Activated CD4-positive, alpha-beta T cell treated with anti-CD3 and anti-CD28 coated beads, Interleukin-2, amount 10 ng/mL, durations not matched to agents 24 days and 14 days (primary cell): ENCODE measurements around the gene POLD4. TPM values are rescaled to one million over a fixed set of nuclear protein-coding genes. Genes with fewer than 3 reads are reported as not detected.
"Not testable (repeated sequence)": the region's sequence is repeated elsewhere in the genome, so short reads cannot be mapped to it uniquely, and the experiment has no call there.

Experiments
- DNase-seq: peaks from one replicate; pipeline ENCODE4 v3.0.0; 2022
- H3K27ac Mint-ChIP-seq: one replicate; pipeline ENCODE4 v1.8.0; 2022; ENCODE audit warnings: mild to moderate bottlenecking, mixed read lengths
- H3K27me3 Mint-ChIP-seq: one replicate; pipeline ENCODE4 v1.8.0; 2022; ENCODE audit warnings: mixed read lengths
- H3K36me3 Mint-ChIP-seq: one replicate; pipeline ENCODE4 v1.8.0; 2022; ENCODE audit warnings: low read depth, mild to moderate bottlenecking, mixed read lengths
- H3K4me1 Mint-ChIP-seq: one replicate; pipeline ENCODE4 v1.8.0; 2021; ENCODE audit warnings: mixed read lengths
- H3K4me3 Mint-ChIP-seq: one replicate; pipeline ENCODE4 v1.8.0; 2022; ENCODE audit warnings: mild to moderate bottlenecking, moderate library complexity, mixed read lengths
- H3K9me3 Mint-ChIP-seq: one replicate; pipeline ENCODE4 v1.8.0; 2021; ENCODE audit warnings: mixed read lengths
- intact Hi-C: fragments of 100-400 bp; cut with micrococcal nuclease; formaldehyde crosslinking; loops from one replicate; pipeline ENCODE4 v1.15.1; 2023
- total RNA-seq: library from RNA; stranded (reverse); gene quantifications from 2 replicates; pipeline ENCODE4 v1.2.3, GENCODE V29; 2022

POLD4 gene
- total RNA-seq, 1 donor from 2014 or later = 36.0 TPM

DNA sequence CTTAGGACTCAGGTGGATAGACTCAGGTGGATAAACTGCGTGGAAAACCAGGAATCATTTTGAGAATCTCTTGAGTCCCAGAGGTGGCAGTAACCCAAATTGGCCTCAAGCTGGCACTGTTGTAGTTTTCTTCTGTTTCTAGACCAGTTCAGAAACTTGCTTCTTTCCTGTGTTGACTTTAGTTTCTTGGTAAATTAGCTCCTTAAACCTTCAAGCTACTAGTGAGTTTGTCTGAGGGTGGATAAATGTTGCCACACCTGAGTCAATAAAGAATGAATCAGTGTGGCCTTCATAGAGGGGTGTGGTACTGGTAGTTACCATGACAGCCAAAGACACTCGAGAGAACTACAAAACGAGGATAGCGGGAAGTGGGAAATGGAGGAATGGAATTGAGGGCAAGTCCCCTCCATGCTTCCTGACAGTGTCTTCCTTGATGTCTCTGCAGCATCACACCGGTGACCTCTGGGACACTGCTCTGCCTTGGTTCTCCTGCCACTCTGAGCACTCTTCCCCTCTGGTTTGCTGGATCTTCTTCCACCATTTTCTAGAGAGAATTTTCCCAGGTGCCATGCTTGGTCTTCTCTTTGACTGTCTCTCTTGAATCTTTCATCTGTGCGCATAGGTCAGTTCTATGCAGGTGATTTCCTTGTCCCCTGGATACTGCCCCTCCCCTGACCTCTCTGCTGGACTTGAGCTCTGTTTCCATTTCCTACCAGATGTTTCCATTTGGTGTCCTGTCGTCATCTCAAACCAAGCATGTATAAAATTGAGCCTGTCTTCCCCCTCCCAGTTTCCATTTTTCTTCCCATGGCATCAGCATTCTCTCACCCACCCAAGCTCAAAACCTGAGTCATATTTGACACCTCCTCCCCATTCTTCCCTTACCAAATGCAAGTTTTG, 7.2 kb downstream of the POLD4 start:
- Mint-ChIP-seq H3K27me3 (no peaks in the 10 kb centered on the region), H3K4me1 (peaks cover 28% of the 10 kb centered on the region), H3K27ac (peak overlapping the region; percentile 88), H3K9me3 (peaks cover 3% of the 10 kb centered on the region), H3K36me3 (no peaks in the 10 kb centered on the region), H3K4me3 (peak overlapping the region; percentile 49)
- peak; percentile 73 for DNase-seq
- intact Hi-C loops = loop anchor here (1.0 kb wide), 1 partner anchor 36 kb away; no protein-coding TSS in a partner anchor

DNA sequence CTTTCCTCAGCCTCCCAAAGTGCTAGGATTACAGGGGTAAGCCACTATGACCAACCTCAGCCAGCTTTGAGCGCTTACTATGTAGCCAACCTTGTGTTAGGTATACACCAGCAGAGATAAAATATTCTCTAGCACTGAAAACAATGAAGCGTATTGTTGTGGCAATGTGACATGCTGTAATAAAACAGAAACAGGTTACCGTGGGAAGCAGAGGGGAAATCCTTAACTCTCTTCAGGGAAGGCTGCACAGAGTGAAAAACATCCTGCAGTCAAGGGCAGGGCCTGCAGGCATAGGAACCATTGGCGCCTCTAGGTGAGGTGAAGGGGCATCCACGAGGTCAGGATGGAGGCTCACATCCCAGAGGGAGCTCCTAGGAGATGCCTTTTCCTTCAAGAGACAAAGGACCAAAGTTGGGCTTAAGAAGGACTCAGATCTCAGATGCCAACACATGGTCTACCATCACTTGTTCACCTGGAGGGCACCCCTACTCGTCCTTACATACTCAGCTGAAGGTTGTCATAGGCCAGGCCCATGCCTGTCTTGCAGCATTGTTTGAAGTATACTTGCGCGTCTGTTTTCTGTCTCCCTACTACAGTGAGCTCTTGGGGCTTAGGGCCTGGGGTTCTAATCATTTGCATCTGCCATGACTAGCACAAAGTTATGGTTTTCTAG, 8.0 kb downstream of the POLD4 start:
- intact Hi-C loops = loop anchor here (1.0 kb wide), 1 partner anchor 37 kb away; no protein-coding TSS in a partner anchor
- H3K27me3 Mint-ChIP-seq = no peaks in the 10 kb centered on the region
- peak overlapping the region; percentile 49 for H3K4me3 Mint-ChIP-seq

DNA sequence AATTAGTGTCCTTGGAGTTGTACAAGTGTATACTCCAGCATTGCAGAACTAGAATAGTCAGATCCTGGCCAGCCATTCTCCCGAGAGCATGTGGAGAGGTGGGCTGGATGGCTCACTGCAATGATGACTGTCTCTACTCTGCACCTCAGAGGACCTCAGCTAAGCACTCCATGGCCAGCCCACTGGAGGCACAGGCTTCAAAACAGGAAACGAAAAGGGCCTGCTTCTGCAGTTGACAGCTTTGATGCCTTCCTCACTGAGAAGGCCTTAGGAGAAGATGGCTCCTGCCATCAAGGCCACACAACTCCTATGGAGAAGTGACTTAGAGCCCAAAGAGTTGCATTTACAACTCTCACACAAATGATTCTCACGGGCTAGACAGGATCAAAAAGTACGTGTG, 9.1 kb downstream of the POLD4 start:
- intact Hi-C loops = no loop called here
- peak; percentile 75 for DNase-seq
- Mint-ChIP-seq H3K4me1 (peaks cover 27% of the 10 kb centered on the region), H3K4me3 (peak overlapping the region; percentile 28), H3K9me3 (peaks cover 3% of the 10 kb centered on the region), H3K27me3 (no peaks in the 10 kb centered on the region), H3K36me3 (no peaks in the 10 kb centered on the region), H3K27ac (peak overlapping the region; percentile 85)

More for the DNA sequence above, 8.0 kb downstream of the POLD4 start:
- Mint-ChIP-seq H3K36me3 (no peaks in the 10 kb centered on the region), H3K27ac (peak overlapping the region; percentile 88), H3K4me1 (peaks cover 28% of the 10 kb centered on the region), H3K9me3 (peaks cover 3% of the 10 kb centered on the region)
- peak; percentile 69 for DNase-seq

- no peaks in the 10 kb centered on the region for H3K36me3 Mint-ChIP-seq
- intact Hi-C loops = no loop called here
- H3K27me3 Mint-ChIP-seq = no peaks in the 10 kb centered on the region
- DNase-seq = no peak
- H3K9me3 Mint-ChIP-seq = no peaks in the 10 kb centered on the region
- H3K4me3 Mint-ChIP-seq = no peak overlapping the region
- H3K4me1 Mint-ChIP-seq = no peaks in the 10 kb centered on the region
- H3K27ac Mint-ChIP-seq = no peak overlapping the region
Measured at GRCh38 chr11:67337257-67337656, 16.1 kb downstream of the POLD4 start.

DNA sequence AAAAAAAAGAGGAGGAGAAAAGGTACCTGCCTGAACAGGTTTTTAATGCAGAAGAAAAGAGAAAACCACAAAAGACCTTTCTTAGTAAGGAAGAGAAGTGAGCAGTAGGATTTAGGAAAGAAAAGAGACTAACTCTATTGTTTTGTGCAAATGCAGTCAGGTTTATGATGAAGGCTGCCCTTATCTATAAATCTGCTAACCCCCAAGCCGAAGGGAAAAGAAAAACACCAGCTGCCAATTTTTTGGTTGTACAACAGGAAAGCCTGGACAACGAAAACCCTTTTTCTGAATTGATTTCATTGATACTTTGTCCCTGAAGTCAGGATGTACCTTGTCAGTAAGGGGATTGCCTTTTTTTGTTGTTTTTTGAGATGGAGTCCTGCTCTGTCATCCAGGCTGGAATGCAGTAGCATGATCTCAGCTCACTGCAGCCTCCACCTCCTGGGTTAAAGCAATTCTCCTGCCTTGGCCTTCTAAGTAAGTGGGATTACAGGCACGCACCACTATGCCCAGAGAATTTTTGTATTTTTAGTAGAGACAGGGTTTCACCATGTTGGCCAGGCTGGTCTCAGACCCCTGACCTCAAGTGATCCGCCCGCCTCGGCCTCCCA, 21.2 kb downstream of the POLD4 start:
- Mint-ChIP-seq H3K27me3 (no peaks in the 10 kb centered on the region), H3K27ac (no peak overlapping the region), H3K36me3 (no peaks in the 10 kb centered on the region), H3K4me3 (no peak overlapping the region), H3K9me3 (no peaks in the 10 kb centered on the region), H3K4me1 (no peaks in the 10 kb centered on the region)
- intact Hi-C loops = no loop called here
- DNase-seq = no peak

DNA sequence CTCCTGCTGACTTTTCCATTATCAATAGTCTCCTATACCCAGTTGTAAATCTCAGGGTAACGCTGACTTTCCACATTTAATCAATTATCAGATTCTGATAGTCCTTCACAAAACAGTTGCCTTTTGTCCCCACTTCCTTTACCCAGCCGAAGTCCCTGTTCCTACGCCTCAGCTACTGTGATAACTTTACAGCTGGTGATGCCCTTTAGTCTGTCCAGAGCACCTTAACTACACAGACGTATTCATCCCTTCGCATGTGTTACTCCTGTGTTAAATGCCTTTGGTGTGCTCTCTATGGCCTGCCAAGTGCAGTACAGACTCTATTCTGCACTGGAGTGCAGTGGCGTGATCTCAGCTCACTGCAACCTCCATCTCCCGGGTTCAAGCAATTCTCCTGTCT, 29.8 kb downstream of the POLD4 start:
- DNase-seq = no peak
- Mint-ChIP-seq H3K4me1 (peaks cover 3% of the 10 kb centered on the region), H3K27me3 (peaks cover 2% of the 10 kb centered on the region)

GRCh38 chr11:67322049-67322448, 31.3 kb downstream of the POLD4 start:
- Mint-ChIP-seq H3K9me3 (no peaks in the 10 kb centered on the region), H3K4me1 (peaks cover 10% of the 10 kb centered on the region), H3K27me3 (peaks cover 6% of the 10 kb centered on the region), H3K4me3 (no peak overlapping the region), H3K27ac (no peak overlapping the region), H3K36me3 (peaks cover 4% of the 10 kb centered on the region)
- peak; percentile 53 for DNase-seq
- intact Hi-C loops = no loop called here

More for the DNA sequence above, 29.8 kb downstream of the POLD4 start:
- H3K4me3 Mint-ChIP-seq = no peak overlapping the region
- H3K27ac Mint-ChIP-seq = no peak overlapping the region
- intact Hi-C loops = no loop called here
- H3K36me3 Mint-ChIP-seq = no peaks in the 10 kb centered on the region
- H3K9me3 Mint-ChIP-seq = no peaks in the 10 kb centered on the region

DNA sequence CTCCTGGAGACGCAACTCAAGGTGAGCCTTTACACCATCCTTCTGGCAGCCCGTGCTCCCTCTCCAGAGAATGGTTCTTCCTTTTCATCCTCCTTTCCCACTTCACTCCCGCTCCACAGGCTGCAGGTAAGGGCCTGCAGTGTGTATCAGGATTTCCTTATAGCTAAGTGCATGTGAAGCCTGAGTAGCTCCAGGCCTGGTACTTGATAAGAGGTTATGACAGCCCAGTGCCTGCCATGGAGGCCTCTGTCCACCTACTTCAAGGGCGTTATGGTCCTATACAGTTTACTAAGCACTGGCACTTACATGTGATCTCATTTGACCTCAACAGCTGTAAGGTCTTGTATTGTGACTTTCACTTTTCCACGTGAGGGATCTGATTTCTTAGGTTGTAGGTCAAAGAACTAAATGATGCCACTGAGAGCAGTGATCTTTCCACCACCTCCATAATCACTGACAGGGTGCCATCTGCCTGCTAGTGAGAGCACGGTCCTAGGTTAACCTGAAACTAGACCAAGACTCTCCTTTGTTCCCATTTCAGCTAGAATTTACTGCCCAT, 32.0 kb downstream of the POLD4 start:
- peak; percentile 53 for DNase-seq
- Mint-ChIP-seq H3K9me3 (no peaks in the 10 kb centered on the region), H3K36me3 (peaks cover 4% of the 10 kb centered on the region), H3K4me3 (no peak overlapping the region), H3K4me1 (peaks cover 12% of the 10 kb centered on the region), H3K27me3 (peaks cover 6% of the 10 kb centered on the region), H3K27ac (no peak overlapping the region)
- intact Hi-C loops = no loop called here

- peak; percentile 51 for DNase-seq
- Mint-ChIP-seq H3K27ac (no peak overlapping the region), H3K9me3 (no peaks in the 10 kb centered on the region), H3K36me3 (peaks cover 4% of the 10 kb centered on the region), H3K4me1 (peaks cover 13% of the 10 kb centered on the region), H3K4me3 (no peak overlapping the region), H3K27me3 (peaks cover 6% of the 10 kb centered on the region)
- intact Hi-C loops = no loop called here
Measured at GRCh38 chr11:67320691-67321090, 32.7 kb downstream of the POLD4 start.

DNA sequence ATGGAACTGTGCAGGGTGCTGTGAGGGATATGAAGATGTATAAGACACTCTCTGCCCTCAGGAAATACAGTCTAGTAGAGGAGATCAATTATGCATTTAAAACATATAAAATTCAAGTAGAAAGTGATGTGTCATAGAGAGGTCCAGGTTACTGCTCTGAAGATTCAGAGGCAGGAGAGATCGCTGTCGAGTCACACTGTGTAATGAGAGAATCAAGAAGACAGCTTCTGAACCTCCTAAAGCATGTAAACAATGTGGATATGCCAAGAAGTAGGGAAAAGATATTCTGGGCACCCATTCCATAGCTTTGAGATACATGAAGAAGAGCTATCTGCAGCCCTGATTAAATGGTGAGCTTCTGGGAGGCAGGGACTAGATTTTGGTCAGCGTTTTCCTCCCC, 33.3 kb downstream of the POLD4 start:
- Mint-ChIP-seq H3K27me3 (peaks cover 6% of the 10 kb centered on the region), H3K36me3 (peaks cover 4% of the 10 kb centered on the region), H3K27ac (no peak overlapping the region), H3K9me3 (no peaks in the 10 kb centered on the region), H3K4me3 (no peak overlapping the region), H3K4me1 (peaks cover 14% of the 10 kb centered on the region)
- DNase-seq = no peak
- intact Hi-C loops = no loop called here

- Mint-ChIP-seq H3K4me1 (peaks cover 17% of the 10 kb centered on the region), H3K4me3 (peak overlapping the region; percentile 98)
- H3K36me3 Mint-ChIP-seq, H3K27me3 Mint-ChIP-seq, H3K9me3 Mint-ChIP-seq, H3K27ac Mint-ChIP-seq, intact Hi-C loops: not testable (repeated sequence)
- DNase-seq = peak; percentile 53
Measured at GRCh38 chr11:67318876-67319275, 34.5 kb downstream of the POLD4 start.

- Mint-ChIP-seq H3K4me3 (peak overlapping the region; percentile 98), H3K27ac (peak overlapping the region; percentile 99), H3K36me3 (peaks cover 4% of the 10 kb centered on the region), H3K9me3 (no peaks in the 10 kb centered on the region), H3K4me1 (peaks cover 23% of the 10 kb centered on the region), H3K27me3 (peaks cover 6% of the 10 kb centered on the region)
- no peak for DNase-seq
- intact Hi-C loops = loop anchor here (1.0 kb wide), 6 partner anchors 30 to 237 kb away; partner anchors contain the start of gene GRK2
Measured at GRCh38 chr11:67317888-67318555, 35.3 kb downstream of the POLD4 start.

GRCh38 chr11:67317205-67317887, 36.0 kb downstream of the POLD4 start:
- Mint-ChIP-seq H3K4me1 (peaks cover 30% of the 10 kb centered on the region), H3K27me3 (peaks cover 6% of the 10 kb centered on the region), H3K27ac (peak overlapping the region; percentile 99), H3K4me3 (peak overlapping the region; percentile 98), H3K36me3 (peaks cover 4% of the 10 kb centered on the region), H3K9me3 (no peaks in the 10 kb centered on the region)
- intact Hi-C loops = loop anchor here (1.0 kb wide), 6 partner anchors 29 to 236 kb away; partner anchors contain the start of gene GRK2
- peak; percentile 100 for DNase-seq
